K562 (cell line): ENCODE data around the gene IFT81. TPM values are rescaled to one million over a fixed set of nuclear protein-coding genes. Genes with fewer than 3 reads are reported as not detected.

Experiments used
- ATAC-seq: fragments of 200-7000 bp; cut with Tn5 transposase; 3 replicates; pipeline ENCODE4 v1.9.1; 2020; ENCODE audit warnings: moderate library complexity
- BruUV-seq: library from RNA; stranded (reverse); fragments of 400-500 nt; replicated peaks from 2 replicates; lab custom pipeline; 2021; lab: Mats Ljungman, UMichigan
- CTCF ChIA-PET: fragments of 300-600 bp; formaldehyde crosslinking; extraction: SDS; loops from one replicate; lab custom pipeline; 2021; ENCODE audit warnings: low intra/inter-chr PET ratio; lab: Yijun Ruan, JAX
- POLR2A ChIA-PET: fragments of 300-600, 350-650 bp; sonication (Branson Sonifier 250); formaldehyde crosslinking; extraction: SDS; loops from one replicate; lab custom pipeline; 2021; ENCODE audit warnings: antibody characterized with exemption, inconsistent platforms; lab: Yijun Ruan, JAX
- DNase-seq, 4 experiments: peaks; one replicate each; pipeline versions ENCODE4 v3.0.0 to v3.0.0-alpha.2; 2011 to 2018; ENCODE audit warnings: low spot score in 3 of 4, mixed read lengths in 3 of 4; ENCODE audit errors: extremely low read depth in 1 of 4
- FAIRE-seq: peaks from 2 replicates; lab custom pipeline; 2011; peaks lifted over from hg19 to GRCh38; lab: Jason Lieb, UNC
- H2AFZ ChIP-seq: 2 replicates; pipeline ENCODE4 v1.6.0; 2011; ENCODE audit warnings: low read depth, low read length, control low read depth, inconsistent platforms
- H3K27ac ChIP-seq: fragments of 200-600 bp; 3 replicates; pipeline ENCODE4 v1.8.0; 2011; ENCODE audit warnings: low read depth, mild to moderate bottlenecking, control low read depth, inconsistent platforms, low read length, moderate library complexity, mixed read lengths; ENCODE audit errors: extremely low read depth
- H3K27me3 ChIP-seq, 2 experiments: fragments of 300-600 bp in 1 of 2; 2 replicates in 1 of 2; 3 replicates in 1 of 2; pipeline versions ENCODE4 v1.6.0 to v1.8.0; 2011; ENCODE audit warnings: inconsistent platforms in 2 of 2, low read length in 2 of 2, mild to moderate bottlenecking in 1 of 2, mixed read lengths in 1 of 2, moderate library complexity in 1 of 2; ENCODE audit not compliant: control insufficient read depth in 2 of 2, insufficient read depth in 2 of 2
- H3K36me3 ChIP-seq: fragments of 300-600 bp; 3 replicates; pipeline ENCODE4 v1.8.0; 2011; ENCODE audit warnings: mild to moderate bottlenecking, low read length, inconsistent platforms; ENCODE audit not compliant: control insufficient read depth, insufficient read depth
- H3K4me1 ChIP-seq, 2 experiments: fragments of 200-600 bp in 1 of 2; replicated peaks in 1 of 2; 2 replicates in 1 of 2; 3 replicates in 1 of 2; pipeline versions ENCODE4 v1.5.1 to v1.8.0; 2011; ENCODE audit warnings: inconsistent platforms in 2 of 2, low read length in 2 of 2, mild to moderate bottlenecking in 1 of 2, mixed read lengths in 1 of 2, moderate library complexity in 1 of 2; ENCODE audit not compliant: control insufficient read depth in 2 of 2, insufficient read depth in 2 of 2
- H3K4me2 ChIP-seq: 2 replicates; pipeline ENCODE4 v1.6.1; 2011; ENCODE audit warnings: low read length, control low read depth, inconsistent platforms, mixed read lengths; ENCODE audit not compliant: insufficient read depth
- H3K4me3 ChIP-seq: fragments of 200-600 bp; sonication (generic), shearing (Covaris generic); 2 replicates; pipeline ENCODE4 v1.5.1; 2016; ENCODE audit warnings: control low read depth, inconsistent platforms
- H3K79me2 ChIP-seq: fragments of 200-600 bp; 3 replicates; pipeline ENCODE4 v1.8.0; 2011; ENCODE audit warnings: low read length, inconsistent platforms; ENCODE audit not compliant: control insufficient read depth, insufficient read depth
- H3K9ac ChIP-seq, 2 experiments: 2 replicates each; pipeline versions ENCODE4 v1.6.0 to v1.6.1; 2011; ENCODE audit warnings: low read depth in 2 of 2, low read length in 2 of 2, control low read depth in 1 of 2, inconsistent platforms in 1 of 2, mild to moderate bottlenecking in 1 of 2, mixed read lengths in 1 of 2; ENCODE audit not compliant: insufficient read depth in 1 of 2
- H3K9me1 ChIP-seq: one replicate; pipeline ENCODE4 v1.6.0; 2011; ENCODE audit warnings: inconsistent platforms, mild to moderate bottlenecking, low read length, moderate library complexity; ENCODE audit not compliant: control insufficient read depth, insufficient read depth
- H3K9me3 ChIP-seq: replicated peaks from 2 replicates; pipeline ENCODE4 v1.5.1; 2011; ENCODE audit warnings: low read depth, low read length, inconsistent platforms; ENCODE audit not compliant: control insufficient read depth, insufficient read depth
- H4K20me1 ChIP-seq: replicated peaks from 2 replicates; pipeline ENCODE4 v1.6.1; 2011; ENCODE audit warnings: low read length, inconsistent platforms, mixed read lengths; ENCODE audit not compliant: control insufficient read depth, insufficient read depth
- ATF1 ChIP-seq, 2 experiments: fragments of 450-650 bp in 1 of 2; IDR thresholded peaks; 2 replicates each; pipeline ENCODE4 v1.6.1; 2016; ENCODE audit warnings: missing compliant biosample characterization in 1 of 2, missing genetic modification characterization in 1 of 2
- BACH1 ChIP-seq: fragments of 200-800 bp; sonication (Bioruptor generic); IDR thresholded peaks from 2 replicates; pipeline ENCODE4 v1.6.1; 2016; ENCODE audit warnings: missing genetic modification characterization, missing compliant biosample characterization
- CEBPG ChIP-seq, 3 experiments: fragments of 200-800 bp in 1 of 3; sonication (Bioruptor generic) in 1 of 3; sonication (generic) in 1 of 3; formaldehyde crosslinking in 1 of 3; IDR thresholded peaks in 2 of 3; conservative IDR thresholded peaks in 1 of 3; 2 replicates each; pipeline versions ENCODE4 v1.6.1 to v1.8.0; 2016 to 2022; ENCODE audit warnings: missing compliant biosample characterization in 2 of 3, missing genetic modification characterization in 2 of 3, mild to moderate bottlenecking in 1 of 3, missing genetic modification reagents in 1 of 3
- ESRRA ChIP-seq: fragments of 450-650 bp; IDR thresholded peaks from 2 replicates; pipeline ENCODE4 v1.6.1; 2014; ENCODE audit warnings: low read depth, mild to moderate bottlenecking, moderate library complexity, borderline replicate concordance
- KLF13 ChIP-seq: fragments of 450-650 bp; IDR thresholded peaks from 2 replicates; pipeline ENCODE4 v1.6.1; 2016; ENCODE audit warnings: missing genetic modification characterization, low read depth, mild to moderate bottlenecking, missing compliant biosample characterization, moderate library complexity, borderline replicate concordance
- MAX ChIP-seq: sonication (generic); formaldehyde crosslinking; IDR thresholded peaks from 2 replicates; pipeline ENCODE4 v1.9.0; 2022; ENCODE audit warnings: mild to moderate bottlenecking, missing genetic modification reagents
- NEUROD1 ChIP-seq: fragments of 150-350 bp; IDR thresholded peaks from 2 replicates; pipeline ENCODE4 v1.6.1; 2014; ENCODE audit warnings: borderline replicate concordance, low read length, low read depth; ENCODE audit not compliant: partially characterized antibody
- RFX1 ChIP-seq: fragments of 450-650 bp; IDR thresholded peaks from 2 replicates; pipeline ENCODE4 v1.6.1; 2016; ENCODE audit warnings: mild to moderate bottlenecking, moderate library complexity
- SP1 ChIP-seq: sonication (generic); formaldehyde crosslinking; IDR thresholded peaks from 2 replicates; pipeline ENCODE4 v1.8.1; 2022; ENCODE audit warnings: mild to moderate bottlenecking, missing genetic modification reagents
- SRF ChIP-seq, 2 experiments: fragments of 250-450, 450-650 bp in 1 of 2; sonication (Bioruptor Pico) in 1 of 2; sonication (generic) in 1 of 2; formaldehyde crosslinking; IDR thresholded peaks; 2 replicates each; pipeline versions ENCODE4 v1.5.0 to v1.5.1; 2020 to 2022; ENCODE audit warnings: mild to moderate bottlenecking in 1 of 2, missing genetic modification reagents in 1 of 2
- ZNF277 ChIP-seq: fragments of 250-450 bp; sonication (Bioruptor Pico); IDR thresholded peaks from 2 replicates; pipeline ENCODE4 v1.8.0; 2022; ENCODE audit warnings: inconsistent platforms, mild to moderate bottlenecking, moderate library complexity, borderline replicate concordance
- ZNF766 ChIP-seq: fragments of 200-800 bp; sonication (Bioruptor generic); conservative IDR thresholded peaks from 2 replicates; pipeline ENCODE4 v1.6.1; 2016; ENCODE audit warnings: missing genetic modification characterization, missing compliant biosample characterization
- WGBS: fragments of 100-300 bp; shearing (Covaris generic); methylation state at CpG from one replicate; pipeline ENCODE4 v1.1.6; 2016; ENCODE audit warnings: low coverage, mixed read lengths; ENCODE audit not compliant: insufficient coverage; ENCODE audit errors: missing lambda C conversion rate; 5-methylcytosine and 5-hydroxymethylcytosine counted together
- in situ Hi-C: fragments of 300-500 bp; cut with MboI; formaldehyde crosslinking; loops from 4 replicates; pipeline ENCODE4 v1.15.0; 2018; ENCODE audit warnings: inconsistent platforms, mixed read lengths
- intact Hi-C: fragments of 100-400 bp; cut with micrococcal nuclease; formaldehyde crosslinking; loops from 2 replicates; pipeline ENCODE4 v1.14.2; 2022
- polyA plus RNA-seq, 8 experiments: library from polyadenylated mRNA; depleted of rRNA in 4 of 8; stranded (reverse) in 5 of 8; unstranded in 3 of 8; fragments of >200 nt; fragmentation: Nextera tagmentation in 2 of 8; fragmentation: Illumina TruSeq in 1 of 8; extraction: Ambion mirVana in 2 of 8; extraction: Trizol in 1 of 8; gene quantifications; 2 replicates each; pipeline versions ENCODE4 v1.2.1 to v1.2.3, GENCODE V29; 2011 to 2014; ENCODE audit warnings: inconsistent platforms in 1 of 8, missing spikeins in 1 of 8
- total RNA-seq, 7 experiments: library from RNA; depleted of rRNA in 6 of 7; stranded (reverse); fragments of >200 nt in 6 of 7; fragmentation: Illumina TruSeq in 2 of 7; extraction: Trizol in 2 of 7; gene quantifications; 2 replicates each; pipeline versions ENCODE4 v1.2.1 to v1.2.3, GENCODE V29; 2011 to 2021; ENCODE audit warnings: low replicate concordance in 1 of 7

IFT81 gene
- total and polyA plus RNA-seq, 9 of the 15 experiments (the other 6 are each of a cell fraction or from before 2014, with no cell fraction given) = 2.8 to 11.9 (median 7.9) TPM

- ATAC-seq (no peak), FAIRE-seq (no peak)
- no peaks in the 10 kb centered on the region for H3K27me3 ChIP-seq
- H3K9ac ChIP-seq = no peak overlapping the region
- no peak overlapping the region for H3K27ac ChIP-seq
- ChIA-PET CTCF (no interaction called here), POLR2A (interaction anchor here (1.1 kb wide), 1 partner anchor 42 kb away, joined by 3 read pairs; no protein-coding TSS in a partner anchor)
- WGBS = 13% methylated on average over 6 of the region's 6 CpGs
- no peak overlapping the region for H3K4me3 ChIP-seq
- no peaks in the 10 kb centered on the region for H3K79me2 ChIP-seq
- intact Hi-C loops (no loop called here), in situ Hi-C loops (no loop called here)
- BruUV-seq = no TSS peak
- H3K9me3 ChIP-seq = no peaks in the 10 kb centered on the region
- no peaks in the 10 kb centered on the region for H3K36me3 ChIP-seq
- H3K9me1 ChIP-seq = no peaks in the 10 kb centered on the region
- no peak overlapping the region for H3K4me2 ChIP-seq
- no peak overlapping the region for H2AFZ ChIP-seq
- no peaks in the 10 kb centered on the region for H4K20me1 ChIP-seq
- TF ChIP-seq RFX1 = peak; percentile 18; the same call in 1 of the 2 replicates
- 0 out of 2 replicates have a peak, but pooled peaks have one; percentile 33 for TF ChIP-seq ESRRA
- no peak for TF ChIP-seq NEUROD1
- no peak for TF ChIP-seq SRF (CRISPR knock-in tag; IDR thresholded peaks at IDR 0.05)
- TF ChIP-seq, all 486 proteins: peak for 2
- no peaks in the 10 kb centered on the region for H3K4me1 ChIP-seq
- no peak for DNase-seq
Measured at GRCh38 chr12:110199339-110200123, 75.4 kb downstream of the IFT81 start.

- Histone ChIP-seq H3K36me3 (no peaks in the 10 kb centered on the region), H3K4me1 (no peaks in the 10 kb centered on the region), H3K27me3 (no peaks in the 10 kb centered on the region), H3K4me3 (no peak overlapping the region), H3K27ac (no peak overlapping the region), H3K4me2 (no peak overlapping the region), H2AFZ (no peak overlapping the region), H3K9me1 (no peaks in the 10 kb centered on the region), H4K20me1 (no peaks in the 10 kb centered on the region), H3K9ac (no peak overlapping the region), H3K79me2 (no peaks in the 10 kb centered on the region), H3K9me3 (no peaks in the 10 kb centered on the region)
- CTCF ChIA-PET = no interaction called here
- in situ Hi-C loops (no loop called here), intact Hi-C loops (no loop called here)
- no TSS peak for BruUV-seq
- no peak for ATAC-seq
- no peak for DNase-seq
- 30% methylated on average over 1 of the region's 1 CpG for WGBS
- no peak for FAIRE-seq
- no peak for TF ChIP-seq ATF1 (CRISPR knock-in tag; IDR thresholded peaks at IDR 0.05)
- TF ChIP-seq ATF1 (tag; IDR thresholded peaks at IDR 0.05) = no peak
- TF ChIP-seq ZNF766 = no peak
- no peak for TF ChIP-seq MAX (CRISPR knock-in tag)
- TF ChIP-seq ZNF277 (CRISPR knock-in tag) = no peak
- TF ChIP-seq BACH1 (tag) = no peak
- TF ChIP-seq SP1 (CRISPR knock-in tag) = no peak
- TF ChIP-seq KLF13 (tag) = no peak
- TF ChIP-seq CEBPG (CRISPR knock-in tag; IDR thresholded peaks at IDR 0.05) = no peak
- 0 out of 4 replicates have a peak, but pooled peaks of 1 of the 2 experiments have one; percentile 33 for TF ChIP-seq CEBPG (tag; conservative IDR thresholded peaks at IDR 0.05 in 1 of 2, IDR thresholded peaks at IDR 0.05 in 1 of 2)
- POLR2A ChIA-PET = interaction anchor here (0.7 kb wide), 1 partner anchor 105 kb away, joined by 3 read pairs; no protein-coding TSS in a partner anchor
Measured at GRCh38 chr12:110200124-110200417, 75.9 kb downstream of the IFT81 start.
